HG03175 (cell line): ENCODE data around the gene RPL34.
A peak's percentile ranks its signal among the peaks of the same experiment; 100 is the strongest.

Experiments
- ATAC-seq: cut with Tn5 transposase; IDR thresholded peaks from one replicate; pipeline ENCODE4 v1.9.1; 2021; ENCODE audit warnings: mild to moderate bottlenecking, moderate library complexity; ENCODE audit not compliant: unreplicated experiment

The RPL34 gene

GRCh38 chr4:108622828-108623227, 2.5 kb downstream of the RPL34 start:
- no peak for ATAC-seq

- ATAC-seq = no peak
Measured at GRCh38 chr4:108624263-108625056, 4.1 kb downstream of the RPL34 start.

- ATAC-seq = no peak
Measured at GRCh38 chr4:108626056-108626455, 5.7 kb downstream of the RPL34 start.

GRCh38 chr4:108628411-108628810, 8.0 kb downstream of the RPL34 start:
- no peak for ATAC-seq

- ATAC-seq = no peak
Measured at GRCh38 chr4:108635070-108635655, 14.8 kb downstream of the RPL34 start.

- no peak for ATAC-seq
Measured at GRCh38 chr4:108636246-108636645, 15.9 kb downstream of the RPL34 start.

GRCh38 chr4:108637856-108638255, 17.5 kb downstream of the RPL34 start:
- ATAC-seq = no peak

GRCh38 chr4:108644237-108644636, 23.9 kb downstream of the RPL34 start:
- no peak for ATAC-seq

GRCh38 chr4:108646706-108647105, 26.3 kb downstream of the RPL34 start:
- no peak for ATAC-seq

GRCh38 chr4:108649863-108650211, 29.5 kb downstream of the RPL34 start:
- ATAC-seq = peak; percentile 1

- peak; percentile 92 for ATAC-seq
Measured at GRCh38 chr4:108650212-108651013, 30.0 kb downstream of the RPL34 start, which contains the start of gene OSTC. Gene OSTC, plus strand, starts transcription at chr4:108650599. Its CDS starts 57 bp downstream, at chr4:108650656.

- ATAC-seq = peak; percentile 36
Measured at GRCh38 chr4:108651014-108651791, 30.8 kb downstream of the RPL34 start.

GRCh38 chr4:108662629-108663028, 42.3 kb downstream of the RPL34 start:
- no peak for ATAC-seq

- no peak for ATAC-seq
Measured at GRCh38 chr4:108674356-108674977, 54.1 kb downstream of the RPL34 start.
